HG02885 (cell line): ENCODE results near the gene MUS81.
"Not testable (repeated sequence)": the region's sequence is repeated elsewhere in the genome, so short reads cannot be mapped to it uniquely, and the experiment has no call there.

Experiments
- ATAC-seq: cut with Tn5 transposase; IDR thresholded peaks from one replicate; pipeline ENCODE4 v1.9.1; 2021; ENCODE audit warnings: mild to moderate bottlenecking; ENCODE audit not compliant: unreplicated experiment, poor library complexity

The MUS81 gene

GRCh38 chr11:65844231-65844872 is 15.9 kb upstream of the MUS81 start:
- no peak for ATAC-seq

- no peak for ATAC-seq
Observed at GRCh38 chr11:65847746-65848145, 12.5 kb upstream of the MUS81 start.

- ATAC-seq = not testable (repeated sequence)
Observed at GRCh38 chr11:65848693-65849092, 11.5 kb upstream of the MUS81 start.

GRCh38 chr11:65849366-65849765 is 10.9 kb upstream of the MUS81 start:
- no peak for ATAC-seq

DNA sequence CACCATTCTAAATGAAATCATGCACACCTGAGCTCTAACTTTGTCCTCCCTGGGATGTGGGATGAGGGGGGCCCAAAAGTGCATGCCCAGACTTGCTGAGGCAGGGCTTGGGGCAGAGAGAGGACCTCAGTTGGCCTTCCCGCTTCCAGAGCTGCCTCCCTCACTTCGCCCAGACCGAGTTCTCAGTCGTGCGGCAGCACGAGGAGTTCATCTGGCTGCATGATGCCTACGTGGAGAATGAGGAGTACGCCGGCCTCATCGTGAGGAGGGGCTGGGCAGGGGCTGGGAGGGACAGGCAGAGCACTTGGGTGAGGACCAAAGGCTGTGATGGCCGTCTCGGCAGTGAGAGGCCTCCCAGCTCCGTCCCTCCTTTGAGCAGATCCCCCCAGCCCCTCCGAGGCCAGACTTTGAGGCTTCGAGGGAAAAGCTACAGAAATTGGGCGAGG is 10.4 kb upstream of the MUS81 start:
- ATAC-seq = no peak

GRCh38 chr11:65850217-65851082 is 9.8 kb upstream of the MUS81 start:
- ATAC-seq = no peak

GRCh38 chr11:65851083-65851579 is 9.1 kb upstream of the MUS81 start:
- no peak for ATAC-seq

DNA sequence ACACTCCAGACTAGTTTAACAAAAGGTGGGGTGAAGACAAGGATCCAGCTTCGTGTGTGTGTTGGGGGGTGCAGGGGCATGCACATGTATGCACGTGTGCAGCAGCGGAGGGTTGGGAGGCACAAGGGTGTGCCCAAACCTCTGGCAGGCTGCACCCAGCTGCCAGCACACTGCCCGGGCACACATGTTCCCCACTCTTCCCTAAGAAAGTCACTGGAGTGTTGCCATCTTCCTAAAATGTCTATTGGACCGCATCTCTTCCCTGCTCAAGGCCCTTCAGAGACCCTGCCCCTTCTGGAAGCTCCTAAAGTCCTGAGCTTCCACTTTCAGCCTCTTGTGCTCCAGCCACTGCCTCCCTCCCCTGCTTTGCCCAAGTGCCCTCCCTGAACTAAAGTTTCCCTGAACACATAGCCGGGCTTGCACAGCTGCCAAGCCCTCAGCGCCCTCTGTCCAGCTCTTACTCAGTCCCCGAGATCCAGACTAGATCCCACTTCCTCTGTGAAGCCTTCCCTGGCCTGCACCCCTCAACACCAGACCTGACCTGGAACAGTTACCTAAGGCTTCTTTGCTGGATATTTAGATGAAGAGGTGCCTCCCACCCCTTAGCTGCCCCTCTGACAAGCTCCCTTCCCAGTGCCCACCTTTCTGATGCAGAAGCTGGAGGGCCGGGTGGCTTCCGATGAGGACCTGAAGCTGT is 8.3 kb upstream of the MUS81 start:
- no peak for ATAC-seq

DNA sequence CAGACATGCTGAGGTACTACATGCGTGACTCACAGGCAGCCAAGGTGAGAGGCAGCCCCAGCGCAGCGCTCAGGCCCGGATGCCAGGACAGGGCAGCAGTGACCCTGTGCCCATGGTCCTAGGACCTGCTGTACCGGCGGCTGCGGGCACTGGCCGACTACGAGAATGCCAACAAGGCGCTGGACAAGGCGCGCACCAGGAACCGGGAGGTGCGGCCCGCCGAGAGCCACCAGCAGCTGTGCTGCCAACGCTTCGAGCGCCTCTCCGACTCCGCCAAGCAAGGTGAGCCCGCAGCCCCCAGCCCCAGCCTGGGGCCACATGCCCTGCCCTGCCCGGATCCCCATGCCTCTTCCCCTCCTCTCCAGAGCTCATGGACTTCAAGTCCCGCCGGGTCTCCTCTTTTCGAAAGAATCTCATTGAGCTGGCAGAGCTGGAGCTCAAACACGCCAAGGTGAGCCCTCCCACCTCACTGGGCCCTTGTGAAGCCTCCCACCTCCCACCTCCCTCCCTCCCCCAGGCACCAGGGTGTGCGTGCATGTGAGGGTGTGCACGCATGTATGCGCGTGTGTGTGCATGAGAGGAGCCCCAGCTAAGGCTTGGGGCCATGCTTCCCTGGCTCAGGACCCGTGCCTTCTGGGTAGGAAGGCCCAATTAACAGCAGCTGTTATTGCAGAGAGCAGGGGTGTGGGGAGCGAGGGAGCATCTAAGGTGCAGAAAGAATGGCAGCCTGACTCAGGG is 7.6 kb upstream of the MUS81 start:
- no peak for ATAC-seq

DNA sequence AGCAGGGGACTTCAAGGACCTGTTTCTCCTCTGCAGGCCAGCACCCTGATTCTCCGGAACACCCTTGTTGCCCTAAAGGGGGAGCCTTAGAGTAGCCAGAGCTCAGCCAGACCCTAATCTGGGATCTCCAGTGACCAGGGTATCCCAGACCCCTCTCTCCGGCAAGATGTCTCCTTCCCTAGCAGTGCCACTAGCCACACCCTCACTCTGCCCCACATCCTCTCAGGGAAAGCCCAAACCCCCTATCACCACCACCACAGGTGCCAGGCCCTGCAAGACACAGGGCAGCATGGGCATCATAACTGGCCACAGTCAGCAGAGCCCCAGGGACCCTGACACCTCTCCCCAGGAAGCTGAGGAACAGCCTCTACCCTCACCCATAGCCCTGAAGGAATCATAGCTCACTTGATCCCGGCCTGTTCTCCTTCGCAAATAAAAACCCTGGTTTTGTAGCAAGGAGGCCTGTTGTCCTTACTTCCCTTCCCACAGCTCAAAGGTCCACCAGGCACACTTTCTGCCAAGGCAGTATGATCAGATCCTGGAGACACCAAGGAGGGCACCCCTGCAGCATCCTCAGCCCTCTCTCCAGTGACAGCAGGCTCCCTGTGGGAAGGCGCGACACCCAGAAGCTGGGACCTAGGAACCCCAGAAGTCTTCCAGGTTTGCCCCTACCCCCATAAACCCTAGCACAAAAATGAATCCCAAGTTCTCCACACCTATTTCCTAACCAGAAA is 6.8 kb upstream of the MUS81 start:
- no peak for ATAC-seq

GRCh38 chr11:65854161-65854592 is 6.1 kb upstream of the MUS81 start:
- no peak for ATAC-seq

- ATAC-seq = no peak
Observed at GRCh38 chr11:65854852-65855837, 5.1 kb upstream of the MUS81 start.

- no peak for ATAC-seq
Observed at GRCh38 chr11:65855927-65856363, 4.3 kb upstream of the MUS81 start.

GRCh38 chr11:65856689-65857499 is 3.3 kb upstream of the MUS81 start:
- ATAC-seq = peak; percentile 31

GRCh38 chr11:65857500-65857852 is 2.8 kb upstream of the MUS81 start:
- ATAC-seq = peak; percentile 2

GRCh38 chr11:65857853-65858680 is 2.2 kb upstream of the MUS81 start, which contains the start of gene CFL1:
Gene CFL1 (minus strand): TSS chr11:65858180. CDS start chr11:65858099, 81 bp downstream.
- peak; percentile 48 for ATAC-seq

DNA sequence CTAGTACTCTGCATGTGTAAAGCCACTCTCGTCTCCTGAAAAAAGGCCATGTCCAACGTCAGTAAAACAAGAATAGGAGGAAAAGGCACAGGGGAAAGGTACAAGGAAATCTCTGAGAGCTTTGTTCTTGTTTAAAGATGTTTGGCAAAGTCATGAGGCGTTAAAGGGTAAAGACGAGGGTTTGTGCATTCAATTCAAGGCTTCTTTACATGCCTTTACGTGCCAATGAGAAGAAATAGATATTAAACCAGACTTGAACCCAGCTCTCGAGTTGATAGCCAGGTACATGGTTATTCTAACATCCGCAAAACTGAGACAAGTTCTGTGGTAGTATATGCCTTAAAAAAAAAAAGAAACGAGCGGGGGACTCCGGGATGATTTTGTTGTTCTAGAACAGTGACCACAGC is 1.5 kb upstream of the MUS81 start:
- no peak for ATAC-seq
